ENCODE measurements around the gene NETO2. TPM values are rescaled to one million over a fixed set of nuclear protein-coding genes. Genes with fewer than 3 reads are reported as not detected.
"Not testable (repeated sequence)": the region's sequence is repeated elsewhere in the genome, so short reads cannot be mapped to it uniquely, and the experiment has no call there.

Gene NETO2
- total RNA-seq, 2 experiments from 2014 or later, result 0.15 TPM; not detected in 1

DNA sequence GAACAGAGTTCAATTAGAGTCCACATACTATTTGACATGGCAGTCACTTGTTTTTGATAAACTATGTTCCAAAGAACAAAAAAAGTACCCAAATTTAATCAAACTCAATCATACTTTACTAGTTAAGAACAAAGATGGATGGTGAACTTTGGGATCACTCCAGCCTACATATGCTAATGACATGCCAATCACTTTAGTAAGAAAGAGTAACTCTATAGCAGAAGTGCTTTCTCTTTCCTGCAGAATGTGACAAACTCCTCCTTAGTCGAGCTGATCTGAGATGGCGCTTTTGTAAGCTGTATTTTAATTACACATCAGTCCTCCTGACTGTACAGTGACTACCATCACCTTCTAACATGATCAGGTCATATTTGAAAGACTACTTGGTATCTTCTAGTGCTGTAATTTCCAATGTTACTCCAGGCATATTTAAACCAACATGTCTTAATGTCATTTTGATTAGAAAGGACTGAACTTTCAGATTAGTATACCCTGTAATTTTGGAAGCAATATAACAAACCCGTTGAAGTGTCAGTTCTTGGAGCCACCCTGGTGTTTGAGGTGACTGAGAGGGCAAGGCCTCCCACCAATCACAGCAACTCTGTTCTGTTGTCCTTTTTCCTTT, 4.1 kb downstream of the NETO2 start:
- H3K9me3 ChIP-seq (ENCODE audit: low read length), result no peaks in the 10 kb centered on the region
- TF ChIP-seq, protein P1, sequence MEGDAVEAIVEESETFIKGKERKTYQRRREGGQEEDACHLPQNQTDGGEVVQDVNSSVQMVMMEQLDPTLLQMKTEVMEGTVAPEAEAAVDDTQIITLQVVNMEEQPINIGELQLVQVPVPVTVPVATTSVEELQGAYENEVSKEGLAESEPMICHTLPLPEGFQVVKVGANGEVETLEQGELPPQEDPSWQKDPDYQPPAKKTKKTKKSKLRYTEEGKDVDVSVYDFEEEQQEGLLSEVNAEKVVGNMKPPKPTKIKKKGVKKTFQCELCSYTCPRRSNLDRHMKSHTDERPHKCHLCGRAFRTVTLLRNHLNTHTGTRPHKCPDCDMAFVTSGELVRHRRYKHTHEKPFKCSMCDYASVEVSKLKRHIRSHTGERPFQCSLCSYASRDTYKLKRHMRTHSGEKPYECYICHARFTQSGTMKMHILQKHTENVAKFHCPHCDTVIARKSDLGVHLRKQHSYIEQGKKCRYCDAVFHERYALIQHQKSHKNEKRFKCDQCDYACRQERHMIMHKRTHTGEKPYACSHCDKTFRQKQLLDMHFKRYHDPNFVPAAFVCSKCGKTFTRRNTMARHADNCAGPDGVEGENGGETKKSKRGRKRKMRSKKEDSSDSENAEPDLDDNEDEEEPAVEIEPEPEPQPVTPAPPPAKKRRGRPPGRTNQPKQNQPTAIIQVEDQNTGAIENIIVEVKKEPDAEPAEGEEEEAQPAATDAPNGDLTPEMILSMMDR (conservative IDR thresholded peaks at IDR 0.05; ENCODE audit: low read length), result no peak
- TF ChIP-seq EZH2phosphoT487 (IDR thresholded peaks at IDR 0.05; ENCODE audit: borderline replicate concordance, low read depth, low read length), result no peak
- H3K4me3 ChIP-seq (ENCODE audit: low read depth, low read length, poor library complexity, severe bottlenecking), result no peak overlapping the region
- no peak overlapping the region for H3K27ac ChIP-seq (ENCODE audit: low read depth, low read length, poor library complexity, severe bottlenecking)
- no peak overlapping the region for H3K4me2 ChIP-seq (ENCODE audit: low read length)
- intact Hi-C loops (cut with micrococcal nuclease; ENCODE audit: unreplicated experiment), result loop anchor here (2.0 to 10.0 kb wide), 4 partner anchors 103 to 323 kb away; partner anchors contain the start of genes ITFG1 and PHKB
- H3K4me1 ChIP-seq (ENCODE audit: insufficient read depth, low read length, poor library complexity, severe bottlenecking), result peaks cover 19% of the 10 kb centered on the region
- no TSS peak for BruUV-seq (replicated peaks)
- no peak for DNase-seq (ENCODE audit: low spot score)
- no peaks in the 10 kb centered on the region for H3K79me2 ChIP-seq (ENCODE audit: insufficient read depth, low read depth, low read length)
- CTCF ChIA-PET (ENCODE audit: unreplicated experiment), result no interaction called here
- no peaks in the 10 kb centered on the region for H3K36me3 ChIP-seq (ENCODE audit: insufficient read depth, low read length)
- H2AFZ ChIP-seq (ENCODE audit: low read length), result no peak overlapping the region
- H3K9me2 ChIP-seq (ENCODE audit: insufficient read depth, low read length), result no peaks in the 10 kb centered on the region
- POLR2A ChIA-PET, result no interaction called here
- H4K20me1 ChIP-seq (ENCODE audit: insufficient read depth, low read length), result no peaks in the 10 kb centered on the region

DNA sequence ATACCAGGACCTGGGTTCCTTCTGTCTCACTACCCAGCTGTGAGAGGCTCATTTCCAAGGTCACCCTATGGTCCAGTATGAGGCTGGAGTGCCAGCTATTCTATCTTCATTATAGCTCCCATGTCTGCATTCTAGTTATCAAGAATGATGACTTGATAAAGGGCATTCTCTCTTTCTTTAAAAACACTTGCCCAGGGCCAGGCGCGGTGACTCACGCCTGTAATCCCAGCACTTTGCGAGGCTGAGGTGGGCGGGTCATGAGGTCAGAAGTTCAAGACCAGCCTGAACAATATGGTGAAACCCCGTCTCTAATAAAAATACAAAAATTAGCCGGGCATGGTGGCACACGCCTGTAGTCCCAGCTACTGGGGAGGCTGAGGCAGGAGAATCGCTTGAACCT, 5.8 kb downstream of the NETO2 start:
- H3K79me2 ChIP-seq (ENCODE audit: insufficient read depth, low read depth, low read length); BruUV-seq (replicated peaks); H3K4me2 ChIP-seq (ENCODE audit: low read length); H3K4me3 ChIP-seq (ENCODE audit: low read depth, low read length, poor library complexity, severe bottlenecking); H3K36me3 ChIP-seq (ENCODE audit: insufficient read depth, low read length); intact Hi-C loops (cut with micrococcal nuclease; ENCODE audit: unreplicated experiment); H3K27ac ChIP-seq (ENCODE audit: low read depth, low read length, poor library complexity, severe bottlenecking); CTCF ChIA-PET (ENCODE audit: unreplicated experiment); DNase-seq (ENCODE audit: low spot score); H2AFZ ChIP-seq (ENCODE audit: low read length); H3K9me3 ChIP-seq (ENCODE audit: low read length); H3K9me2 ChIP-seq (ENCODE audit: insufficient read depth, low read length); H4K20me1 ChIP-seq (ENCODE audit: insufficient read depth, low read length): not testable (repeated sequence)
- H3K4me1 ChIP-seq (ENCODE audit: insufficient read depth, low read length, poor library complexity, severe bottlenecking), result peaks cover 12% of the 10 kb centered on the region
- POLR2A ChIA-PET, result interaction anchor here (1.4 kb wide), 1 partner anchor 24 kb away, joined by 4 read pairs; no protein-coding TSS in a partner anchor

DNA sequence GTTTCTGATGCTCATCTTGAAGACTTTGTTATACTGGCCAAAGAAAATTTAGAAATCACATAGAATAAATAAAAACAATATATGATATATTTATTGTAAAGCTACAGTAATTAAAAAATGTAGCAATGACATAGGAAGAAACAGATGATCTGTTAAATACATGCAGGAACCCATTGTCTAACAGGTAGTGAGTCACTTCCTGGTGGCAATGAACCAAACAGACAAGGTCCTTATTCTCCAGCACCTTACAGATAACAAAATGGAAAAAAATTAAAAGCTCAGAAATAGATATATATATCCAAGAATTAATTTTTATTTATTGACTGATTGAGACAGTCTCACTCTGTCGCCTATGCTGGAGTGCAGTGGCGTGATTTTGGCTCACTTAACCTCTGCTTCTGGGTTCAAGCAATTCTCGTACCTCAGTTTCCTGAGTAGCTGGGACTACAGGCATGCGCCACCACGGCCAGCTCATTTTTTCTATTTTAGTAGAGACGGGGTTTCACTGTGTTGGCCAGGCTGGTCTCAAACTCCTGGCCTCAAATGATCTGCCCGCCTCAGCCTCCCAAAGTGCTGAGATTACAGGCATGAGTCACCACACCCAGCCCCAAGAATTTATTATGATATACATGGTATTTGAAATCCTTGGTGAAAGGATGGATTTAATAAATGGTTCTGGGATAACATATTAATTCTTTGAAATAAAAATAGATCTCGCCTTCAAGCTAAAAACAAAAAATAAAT, 7.5 kb downstream of the NETO2 start:
- DNase-seq (ENCODE audit: low spot score), result no peak
- Histone ChIP-seq H4K20me1 (ENCODE audit: insufficient read depth, low read length) (no peaks in the 10 kb centered on the region), H3K4me2 (ENCODE audit: low read length) (no peak overlapping the region), H3K4me1 (ENCODE audit: insufficient read depth, low read length, poor library complexity, severe bottlenecking) (no peaks in the 10 kb centered on the region), H2AFZ (ENCODE audit: low read length) (no peak overlapping the region), H3K9me2 (ENCODE audit: insufficient read depth, low read length) (no peaks in the 10 kb centered on the region), H3K9me3 (ENCODE audit: low read length) (no peaks in the 10 kb centered on the region), H3K36me3 (ENCODE audit: insufficient read depth, low read length) (no peaks in the 10 kb centered on the region), H3K27ac (ENCODE audit: low read depth, low read length, poor library complexity, severe bottlenecking) (no peak overlapping the region), H3K4me3 (ENCODE audit: low read depth, low read length, poor library complexity, severe bottlenecking) (no peak overlapping the region), H3K79me2 (ENCODE audit: insufficient read depth, low read depth, low read length) (no peaks in the 10 kb centered on the region)
- TF ChIP-seq, protein P1 (conservative IDR thresholded peaks at IDR 0.05; ENCODE audit: low read length), result no peak
- no peak for TF ChIP-seq EZH2phosphoT487 (IDR thresholded peaks at IDR 0.05; ENCODE audit: borderline replicate concordance, low read depth, low read length)
- intact Hi-C loops (cut with micrococcal nuclease; ENCODE audit: unreplicated experiment), result no loop called here
- no TSS peak for BruUV-seq (replicated peaks)
- ChIA-PET POLR2A (interaction anchor here (0.5 to 0.6 kb wide), 2 partner anchors 33 to 282 kb away, joined by 3 read pairs; no protein-coding TSS in a partner anchor), CTCF (ENCODE audit: unreplicated experiment) (no interaction called here)

Data from OCI-LY7 (cell line).